Hippocampal formation (tissue), 2 donors: ENCODE data around the gene RRP8.

Source experiments
- DNase-seq, 2 donors: peaks; one replicate each; lab custom pipeline; 2025; lab: John Stamatoyannopoulos, UW

The RRP8 gene

GRCh38 chr11:6603287-6604080, at the start of gene RRP8, which contains the start of gene ILK:
Gene RRP8 (minus strand): TSS chr11:6603616. CDS start chr11:6603502, 114 bp downstream.
Gene ILK (plus strand): TSS chr11:6603774. CDS start chr11:6604272, 498 bp downstream.
- DNase-seq: peak; percentile 91 to 93

DNA sequence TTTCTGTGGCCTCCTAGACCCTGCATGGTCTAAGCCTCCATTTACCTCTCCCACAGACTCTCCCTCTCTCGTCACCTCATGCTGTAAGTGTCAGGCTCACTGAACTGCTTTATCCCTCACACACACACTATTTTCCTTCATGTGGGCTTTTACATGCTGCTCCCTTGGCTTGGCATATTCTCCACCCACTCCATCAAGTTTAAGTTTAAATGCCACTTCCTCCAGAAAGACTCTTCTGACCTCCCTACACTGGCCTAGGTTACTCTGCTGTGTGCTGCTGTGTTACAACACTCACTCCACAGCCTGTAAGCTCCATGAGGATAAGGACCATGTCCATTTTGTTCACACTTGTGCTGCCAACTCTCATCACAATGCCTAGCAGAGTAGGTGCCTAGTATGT, 49.7 kb upstream of the RRP8 start:
- no peak for DNase-seq

GRCh38 chr11:6652182-6652581, 48.8 kb upstream of the RRP8 start:
- no peak for DNase-seq

GRCh38 chr11:6650980-6651379, 47.6 kb upstream of the RRP8 start:
- no peak for DNase-seq

- DNase-seq: no peak
These were observed 46.7 kb upstream of the RRP8 start for GRCh38 chr11:6650104-6650503.

DNA sequence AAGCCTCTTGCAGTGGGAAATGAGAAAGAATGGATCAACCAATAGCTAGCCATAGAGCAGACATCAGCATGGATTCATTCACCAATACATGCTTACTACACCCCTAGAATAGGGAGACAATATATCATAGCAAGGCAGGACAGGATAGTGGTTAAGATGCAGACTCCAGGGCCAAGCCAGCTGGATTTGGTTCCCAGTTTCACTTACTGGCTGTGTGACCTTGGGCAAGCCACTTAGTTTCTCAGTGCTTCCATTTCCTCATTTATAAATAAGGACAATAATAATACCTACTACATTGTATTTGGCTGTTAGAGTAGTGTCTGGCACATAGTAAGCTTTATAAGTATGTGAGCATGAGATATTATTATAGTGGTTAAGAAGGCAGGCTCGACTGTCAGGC, 45.1 kb upstream of the RRP8 start:
- no peak for DNase-seq

DNA sequence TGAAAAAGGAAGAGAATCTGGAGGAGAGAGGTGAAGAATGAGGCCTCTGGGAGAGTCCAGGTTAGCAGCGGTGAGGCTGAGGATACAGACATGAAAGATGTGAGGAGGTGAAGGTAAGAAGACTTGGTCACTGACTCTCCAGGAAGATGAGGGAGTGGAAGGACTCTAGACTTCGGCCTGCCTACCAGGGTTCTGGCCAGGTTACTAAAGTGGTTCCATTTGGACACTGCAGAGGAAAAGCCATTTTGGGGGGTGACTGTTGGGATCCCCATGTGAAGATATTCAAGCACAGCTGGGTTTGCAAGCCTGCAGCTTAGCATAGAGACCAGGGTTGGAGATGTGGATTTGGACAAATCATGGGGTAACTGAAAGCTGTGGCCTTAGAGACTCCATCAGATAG, 44.4 kb upstream of the RRP8 start:
- DNase-seq: no peak

DNA sequence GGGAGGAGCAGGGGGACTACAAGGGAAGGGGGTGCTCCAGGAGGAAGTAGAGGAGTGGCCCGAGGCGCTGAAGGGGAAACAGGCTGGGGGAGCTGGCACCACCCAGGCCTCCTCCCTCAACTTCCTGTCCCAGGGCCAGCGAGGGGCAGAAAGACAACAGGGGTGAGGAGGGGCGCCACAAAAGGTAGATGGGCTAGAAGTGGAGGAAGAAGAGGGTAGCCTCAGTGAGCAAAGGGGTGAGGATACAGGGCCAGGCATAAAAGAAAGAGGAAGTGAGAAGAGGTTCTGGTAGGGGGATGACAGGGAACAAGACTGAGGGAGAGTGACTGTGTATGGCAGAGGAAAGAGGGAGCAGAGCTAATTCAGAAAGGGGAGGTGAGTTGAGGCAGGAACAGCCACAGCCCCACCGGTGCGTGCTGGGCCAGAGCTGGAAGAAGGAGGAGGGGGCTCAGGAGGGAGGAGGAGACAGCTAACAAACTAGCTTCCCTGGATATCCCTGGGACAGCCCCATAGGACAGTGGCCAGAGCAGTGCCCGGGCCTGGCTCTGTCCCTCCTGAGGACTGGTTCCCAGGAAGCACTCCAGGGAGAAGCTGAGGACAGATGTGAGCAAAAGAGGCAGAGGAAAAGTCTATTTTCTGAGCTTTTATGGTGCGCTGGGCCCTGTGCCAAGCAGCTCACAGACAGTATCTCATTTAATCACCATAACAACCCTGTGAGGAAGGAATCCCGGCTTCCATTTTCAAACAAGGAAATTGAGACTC, 43.7 kb upstream of the RRP8 start:
- no peak for DNase-seq

DNA sequence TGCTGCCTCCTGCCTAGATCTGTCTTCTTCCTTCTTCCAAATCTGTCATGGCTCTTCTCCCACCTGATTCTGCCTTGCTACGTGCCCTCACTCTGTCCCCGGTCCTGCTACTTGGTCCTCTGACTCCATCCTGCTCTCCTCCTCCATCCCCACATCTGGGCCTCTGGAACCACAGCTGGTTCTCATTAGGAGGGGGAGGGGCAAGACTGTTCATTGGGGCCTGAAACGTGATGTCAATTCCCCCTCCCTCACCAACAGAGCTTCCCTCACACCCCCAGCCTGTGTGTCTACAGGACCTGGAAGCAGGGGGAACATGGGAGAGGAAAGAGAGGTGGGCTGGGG, 43.1 kb upstream of the RRP8 start:
- DNase-seq: no peak

DNA sequence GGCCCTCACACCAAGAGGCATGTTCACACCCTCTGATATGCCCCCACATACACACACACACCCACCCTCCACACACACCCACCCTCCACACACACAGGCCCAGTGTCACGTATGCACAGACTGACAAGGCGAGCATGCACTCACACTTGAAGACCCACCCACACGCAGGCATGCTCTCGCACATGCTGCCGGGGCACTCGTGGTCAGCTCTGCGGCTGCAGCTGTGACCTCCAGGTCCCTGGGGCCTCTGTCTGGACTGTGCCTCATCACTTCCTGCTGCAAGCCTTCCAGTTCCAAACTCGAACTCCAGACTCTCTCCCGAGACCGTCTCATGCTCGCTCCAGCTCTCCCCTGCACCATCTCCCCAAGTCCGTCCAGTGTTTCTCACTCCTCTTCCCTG, 42.7 kb upstream of the RRP8 start:
- no peak for DNase-seq

DNA sequence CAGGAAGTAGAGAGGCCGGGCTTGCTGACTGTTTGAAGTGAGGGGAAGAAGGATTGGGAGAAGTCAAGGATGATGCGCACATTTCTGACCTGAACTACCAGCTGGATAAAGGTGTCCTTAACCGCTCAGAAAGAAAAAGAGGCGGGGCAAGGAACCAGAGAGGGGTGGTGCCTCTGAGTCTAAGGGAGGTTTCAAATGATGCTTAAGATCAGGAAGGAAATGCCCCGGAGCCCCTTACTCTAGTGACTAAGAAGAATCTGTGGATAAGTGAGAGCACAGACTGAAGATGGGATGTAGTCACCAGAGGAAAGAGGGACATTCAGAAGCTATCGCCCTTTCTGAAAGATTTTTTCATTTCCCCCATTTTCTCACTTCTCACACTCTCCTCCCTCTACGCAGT, 39.5 kb upstream of the RRP8 start:
- DNase-seq: no peak

DNA sequence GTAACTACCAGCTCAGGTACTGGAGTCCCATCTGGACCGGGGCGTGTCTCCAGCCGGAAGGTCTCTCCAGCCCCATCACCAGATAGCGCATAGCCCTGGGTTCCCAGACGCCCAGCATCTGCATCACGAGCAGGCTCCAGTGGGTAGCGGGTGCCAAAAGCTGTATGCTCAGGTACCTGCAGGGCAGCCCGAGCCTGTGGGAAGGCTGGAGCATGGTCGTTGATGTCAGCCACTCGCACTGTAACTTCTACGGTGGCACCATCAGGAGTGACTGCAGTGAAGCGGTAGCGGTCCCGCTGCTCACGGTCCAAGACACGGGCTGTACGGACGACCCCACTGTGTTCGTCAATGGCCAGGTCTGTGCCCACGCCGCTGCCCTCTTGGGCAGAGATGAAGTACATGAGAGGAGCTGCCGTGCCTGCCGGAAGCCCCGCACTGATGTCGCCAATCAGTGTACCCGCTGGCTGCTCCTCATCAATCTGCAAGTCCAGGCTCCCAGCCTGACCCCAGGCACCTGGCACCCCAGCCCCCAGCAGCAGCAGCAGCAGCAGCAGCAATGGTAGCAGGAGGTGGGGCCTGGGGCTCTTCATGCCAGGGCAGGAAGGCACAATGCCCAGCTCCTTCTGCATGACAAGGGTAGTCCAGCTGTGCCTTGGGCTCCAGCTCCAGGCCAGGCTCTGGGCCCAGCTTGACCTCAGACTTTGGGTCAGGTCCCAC, 37.7 kb upstream of the RRP8 start:
- DNase-seq: peak; percentile 44 to 59

DNA sequence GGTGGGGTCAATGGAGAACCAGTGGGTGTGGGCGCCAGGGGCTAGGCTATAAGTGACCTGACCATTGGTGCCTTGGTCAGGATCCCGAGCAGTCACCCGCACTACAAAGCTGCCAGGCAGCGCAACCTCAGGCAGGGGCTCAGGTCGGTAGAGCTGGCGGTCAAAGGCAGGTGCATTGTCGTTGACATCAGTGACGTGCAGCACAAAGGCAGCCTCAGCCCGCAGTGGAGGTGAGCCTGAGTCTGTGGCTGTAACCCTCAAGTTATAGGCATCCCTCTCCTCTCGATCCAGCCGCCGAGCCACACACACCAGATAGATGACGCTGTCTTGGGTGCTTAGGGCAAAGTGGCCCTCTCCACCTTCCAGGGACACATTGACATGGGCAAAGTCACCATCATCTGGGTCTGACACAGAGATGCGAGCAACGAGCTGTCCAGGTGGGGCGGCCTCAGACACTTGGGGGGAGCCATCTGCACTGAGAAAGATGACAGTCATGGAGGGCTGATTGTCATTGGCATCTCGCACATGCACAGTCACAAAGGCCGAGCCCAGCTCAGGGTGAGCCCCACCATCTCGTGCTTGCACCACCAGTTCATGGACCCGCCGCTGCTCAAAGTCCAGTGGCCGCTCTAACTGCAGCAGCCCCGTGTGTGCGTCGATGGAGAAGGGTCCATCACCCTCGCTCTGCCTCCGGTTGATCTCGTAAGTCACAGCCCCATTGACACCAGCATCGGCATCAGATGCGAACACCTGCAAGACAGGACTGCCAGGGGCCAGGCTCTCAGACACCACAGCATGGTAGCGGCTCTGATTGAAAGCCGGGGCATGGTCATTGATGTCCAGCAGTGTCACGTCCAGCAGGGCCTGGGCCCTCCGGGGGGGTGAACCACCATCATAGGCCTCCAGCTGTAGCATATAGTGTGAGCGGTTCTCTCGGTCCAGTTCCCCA, 36.9 kb upstream of the RRP8 start:
- DNase-seq: no peak

GRCh38 chr11:6638429-6638828, 35.0 kb upstream of the RRP8 start:
- DNase-seq: no peak

DNA sequence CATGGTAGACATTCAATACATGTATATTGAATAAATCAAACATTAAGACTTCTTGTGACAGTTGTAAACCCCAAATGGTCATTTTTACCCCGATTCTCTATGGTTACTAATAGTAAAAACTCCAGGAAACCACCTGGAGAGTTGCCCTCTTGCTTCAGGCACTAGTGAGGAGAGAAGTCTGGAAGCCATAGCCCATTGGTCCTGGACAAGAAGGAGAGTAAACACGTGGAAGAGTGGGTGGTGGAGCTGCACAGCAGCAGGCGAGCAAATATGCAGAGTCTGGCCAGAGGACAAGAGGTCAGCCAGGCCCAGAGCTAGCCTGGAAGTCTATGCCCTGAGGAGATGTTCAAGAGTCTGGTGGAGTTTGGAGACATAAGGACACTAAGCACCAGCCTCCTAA, 34.5 kb upstream of the RRP8 start:
- DNase-seq: no peak

GRCh38 chr11:6636480-6636879, 33.1 kb upstream of the RRP8 start:
- no peak for DNase-seq

- DNase-seq: peak; percentile 69 to 92
These were observed 31.9 kb upstream of the RRP8 start for GRCh38 chr11:6635082-6635932.

GRCh38 chr11:6634534-6634933, 31.1 kb upstream of the RRP8 start:
- no peak for DNase-seq

GRCh38 chr11:6633422-6634408, 30.3 kb upstream of the RRP8 start:
- DNase-seq: no peak
